ENCODE measurements around the gene PLXNB2.

DNA sequence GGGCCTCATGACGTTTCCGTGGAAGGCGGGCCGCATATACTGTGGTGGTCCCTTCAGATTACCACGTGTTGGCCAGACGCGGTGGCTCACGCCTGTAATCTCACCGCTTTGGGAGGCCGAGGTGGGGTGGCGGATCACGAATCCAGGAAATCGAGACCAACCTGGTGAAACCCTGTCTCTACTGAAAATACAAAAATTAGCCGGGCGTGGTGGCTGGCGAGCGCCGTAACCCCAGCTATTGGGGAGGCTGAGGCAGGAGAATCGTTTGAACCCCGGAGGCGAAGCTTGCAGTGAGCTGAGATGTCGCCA is 20.2 kb upstream of the PLXNB2 start:
- TF ChIP-seq, protein P1, sequence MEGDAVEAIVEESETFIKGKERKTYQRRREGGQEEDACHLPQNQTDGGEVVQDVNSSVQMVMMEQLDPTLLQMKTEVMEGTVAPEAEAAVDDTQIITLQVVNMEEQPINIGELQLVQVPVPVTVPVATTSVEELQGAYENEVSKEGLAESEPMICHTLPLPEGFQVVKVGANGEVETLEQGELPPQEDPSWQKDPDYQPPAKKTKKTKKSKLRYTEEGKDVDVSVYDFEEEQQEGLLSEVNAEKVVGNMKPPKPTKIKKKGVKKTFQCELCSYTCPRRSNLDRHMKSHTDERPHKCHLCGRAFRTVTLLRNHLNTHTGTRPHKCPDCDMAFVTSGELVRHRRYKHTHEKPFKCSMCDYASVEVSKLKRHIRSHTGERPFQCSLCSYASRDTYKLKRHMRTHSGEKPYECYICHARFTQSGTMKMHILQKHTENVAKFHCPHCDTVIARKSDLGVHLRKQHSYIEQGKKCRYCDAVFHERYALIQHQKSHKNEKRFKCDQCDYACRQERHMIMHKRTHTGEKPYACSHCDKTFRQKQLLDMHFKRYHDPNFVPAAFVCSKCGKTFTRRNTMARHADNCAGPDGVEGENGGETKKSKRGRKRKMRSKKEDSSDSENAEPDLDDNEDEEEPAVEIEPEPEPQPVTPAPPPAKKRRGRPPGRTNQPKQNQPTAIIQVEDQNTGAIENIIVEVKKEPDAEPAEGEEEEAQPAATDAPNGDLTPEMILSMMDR (IDR thresholded peaks at IDR 0.05; ENCODE audit: low read depth, low read length, poor library complexity, severe bottlenecking), result no peak
- TF ChIP-seq EZH2phosphoT487 (IDR thresholded peaks at IDR 0.05; ENCODE audit: borderline replicate concordance, low read length), result no peak
